SK-N-SH (cell line): ENCODE results near the gene NDUFV2. TPM values are rescaled to one million over a fixed set of nuclear protein-coding genes. Genes with fewer than 3 reads are reported as not detected.

Experiments used
- CTCF ChIA-PET: fragments of 300-600, 350-600 bp; formaldehyde crosslinking; extraction: SDS; loops from one replicate; lab custom pipeline; 2021; lab: Yijun Ruan, JAX
- POLR2A ChIA-PET: fragments of 350-600 bp; sonication (Branson Sonifier 250); formaldehyde crosslinking; extraction: SDS; loops from one replicate; lab custom pipeline; 2020; ENCODE audit warnings: antibody characterized with exemption, inconsistent platforms; lab: Yijun Ruan, JAX
- DNase-seq: peaks from one replicate; pipeline ENCODE4 v3.0.0; 2012
- H2AFZ ChIP-seq: fragments of 200-600 bp; sonication (generic); 2 replicates; pipeline ENCODE4 v1.8.1; 2016; ENCODE audit warnings: antibody characterized with exemption, mild to moderate bottlenecking, low read depth
- H3F3A ChIP-seq: fragments of 200-600 bp; sonication (generic); replicated peaks from 2 replicates; pipeline ENCODE3; 2016; ENCODE audit warnings: antibody characterized with exemption, mild to moderate bottlenecking; ENCODE audit not compliant: insufficient read depth
- H3K27ac ChIP-seq, 2 experiments: fragments of 200-500 bp in 1 of 2; fragments of 200-600 bp in 1 of 2; sonication (Bioruptor generic) in 1 of 2; sonication (generic), shearing (Covaris generic) in 1 of 2; 2 replicates each; pipeline versions ENCODE4 v1.5.1 to v1.6.1; 2014 to 2016; ENCODE audit warnings: low read depth in 2 of 2, inconsistent platforms in 1 of 2, low read length in 1 of 2, mild to moderate bottlenecking in 1 of 2, mixed read lengths in 1 of 2
- H3K27me3 ChIP-seq: fragments of 200-600 bp; sonication (generic), shearing (Covaris generic); 2 replicates; pipeline ENCODE4 v1.6.1; 2016; ENCODE audit warnings: mixed run types; ENCODE audit not compliant: insufficient read depth
- H3K36me3 ChIP-seq, 2 experiments: fragments of 200-500 bp in 1 of 2; fragments of 200-600 bp in 1 of 2; sonication (Bioruptor generic) in 1 of 2; sonication (generic) in 1 of 2; replicated peaks in 1 of 2; 2 replicates each; pipeline versions ENCODE3 to v1.5.1; 2014 to 2016; ENCODE audit warnings: low read length in 1 of 2, mild to moderate bottlenecking in 1 of 2; ENCODE audit not compliant: insufficient read depth in 2 of 2, control insufficient read depth in 1 of 2
- H3K4me1 ChIP-seq, 2 experiments: fragments of 200-500 bp in 1 of 2; fragments of 200-600 bp in 1 of 2; sonication (Bioruptor generic) in 1 of 2; sonication (generic), shearing (Covaris generic) in 1 of 2; 2 replicates each; pipeline versions ENCODE4 v1.5.1 to v1.6.1; 2014 to 2016; ENCODE audit warnings: low read depth in 1 of 2, low read length in 1 of 2, mixed run types in 1 of 2; ENCODE audit not compliant: insufficient read depth in 2 of 2, control insufficient read depth in 1 of 2
- H3K4me2 ChIP-seq: fragments of 200-600 bp; sonication (generic), shearing (Covaris generic); 2 replicates; pipeline ENCODE4 v1.6.1; 2017; ENCODE audit warnings: mixed run types
- H3K4me3 ChIP-seq, 2 experiments: fragments of 200-500 bp in 1 of 2; fragments of 200-600 bp in 1 of 2; sonication (Bioruptor generic) in 1 of 2; sonication (generic), shearing (Covaris generic) in 1 of 2; 2 replicates each; pipeline versions ENCODE4 v1.5.1 to v1.8.1; 2014 to 2016; ENCODE audit warnings: low read depth in 2 of 2, inconsistent platforms in 1 of 2, low read length in 1 of 2, mild to moderate bottlenecking in 1 of 2, mixed read lengths in 1 of 2, moderate library complexity in 1 of 2
- H3K79me2 ChIP-seq: fragments of 200-600 bp; sonication (generic); 2 replicates; pipeline ENCODE4 v1.8.1; 2017; ENCODE audit warnings: mild to moderate bottlenecking; ENCODE audit not compliant: insufficient read depth
- H3K9ac ChIP-seq: fragments of 200-600 bp; sonication (generic); 2 replicates; pipeline ENCODE4 v1.6.1; 2017; ENCODE audit warnings: mixed run types
- H3K9me2 ChIP-seq: fragments of 200-600 bp; sonication (generic); 2 replicates; pipeline ENCODE4 v1.6.1; 2017; ENCODE audit warnings: mixed run types
- H3K9me3 ChIP-seq: fragments of 200-600 bp; sonication (generic); 2 replicates; pipeline ENCODE4 v1.6.1; 2017; ENCODE audit warnings: mixed run types, mild to moderate bottlenecking, moderate library complexity
- H4K20me1 ChIP-seq: fragments of 200-600 bp; sonication (generic); 2 replicates; pipeline ENCODE4 v1.6.1; 2017; ENCODE audit warnings: mild to moderate bottlenecking, mixed run types; ENCODE audit not compliant: insufficient read depth
- CHD2 ChIP-seq: fragments of 150-350 bp; IDR thresholded peaks from 2 replicates; pipeline ENCODE4 v1.6.1; 2018; ENCODE audit warnings: low read length; ENCODE audit not compliant: partially characterized antibody
- ELF1 ChIP-seq: IDR thresholded peaks from 2 replicates; pipeline ENCODE4 v1.4.0; 2012
- FOSL2 ChIP-seq: IDR thresholded peaks from 2 replicates; pipeline ENCODE4 v1.4.0; 2012; ENCODE audit warnings: low read depth, mild to moderate bottlenecking, moderate library complexity, borderline replicate concordance
- FOXJ3 ChIP-seq: sonication (generic); formaldehyde crosslinking; IDR thresholded peaks from 2 replicates; pipeline ENCODE4 v1.5.1; 2020; ENCODE audit warnings: mild to moderate bottlenecking, missing genetic modification reagents
- GATA2 ChIP-seq: sonication (generic); formaldehyde crosslinking; IDR thresholded peaks from 2 replicates; pipeline ENCODE4 v1.5.0; 2020; ENCODE audit warnings: mild to moderate bottlenecking, missing genetic modification reagents
- IRF3 ChIP-seq: fragments of 150-350 bp; IDR thresholded peaks from 2 replicates; pipeline ENCODE4 v1.6.1; 2016; ENCODE audit warnings: mild to moderate bottlenecking, low read depth, low read length
- MAX ChIP-seq: IDR thresholded peaks from 2 replicates; pipeline ENCODE4 v1.4.0; 2012; ENCODE audit warnings: low read depth
- MEF2A ChIP-seq: IDR thresholded peaks from 2 replicates; pipeline ENCODE4 v1.4.0; 2012; ENCODE audit warnings: low read depth, borderline replicate concordance
- MXI1 ChIP-seq: IDR thresholded peaks from 2 replicates; pipeline ENCODE4 v1.6.1; 2012; ENCODE audit warnings: mild to moderate bottlenecking, low read depth, low read length, improper control_type of control experiment
- NRF1 ChIP-seq: IDR thresholded peaks from 2 replicates; pipeline ENCODE4 v1.6.1; 2012; ENCODE audit warnings: low read depth, mild to moderate bottlenecking, low read length
- PBX3 ChIP-seq: IDR thresholded peaks from 2 replicates; pipeline ENCODE4; 2012
- POLR2AphosphoS5 ChIP-seq: IDR thresholded peaks from 2 replicates; pipeline ENCODE4 v1.6.1; 2012; ENCODE audit warnings: low read depth, low read length
- RAD21 ChIP-seq: IDR thresholded peaks from 2 replicates; pipeline ENCODE4 v1.6.1; 2012; ENCODE audit warnings: mild to moderate bottlenecking, low read length
- REST ChIP-seq: IDR thresholded peaks from 2 replicates; pipeline ENCODE4 v1.6.1; 2012; ENCODE audit warnings: mild to moderate bottlenecking, low read depth, low read length, moderate library complexity
- RFX5 ChIP-seq: IDR thresholded peaks from 2 replicates; pipeline ENCODE4 v1.6.1; 2012; ENCODE audit warnings: mild to moderate bottlenecking, improper control_type of control experiment, low read length
- SIN3A ChIP-seq: IDR thresholded peaks from 2 replicates; pipeline ENCODE4 v1.6.1; 2012; ENCODE audit warnings: low read depth, mild to moderate bottlenecking, low read length, moderate library complexity, borderline replicate concordance
- SMC3 ChIP-seq: IDR thresholded peaks from 2 replicates; pipeline ENCODE4 v1.6.1; 2012; ENCODE audit warnings: low read depth, low read length, improper control_type of control experiment
- TAF1 ChIP-seq: IDR thresholded peaks from 2 replicates; pipeline ENCODE4 v1.6.1; 2012; ENCODE audit warnings: low read depth, mild to moderate bottlenecking, low read length, moderate library complexity, borderline replicate concordance
- TEAD4 ChIP-seq: IDR thresholded peaks from 2 replicates; pipeline ENCODE4 v1.4.0; 2012; ENCODE audit warnings: mild to moderate bottlenecking, borderline replicate concordance; ENCODE audit not compliant: insufficient read depth
- ZBTB33 ChIP-seq: IDR thresholded peaks from 2 replicates; pipeline ENCODE4 v1.4.0; 2012; ENCODE audit warnings: low read depth, borderline replicate concordance
- WGBS: methylation state at CpG from one replicate; pipeline ENCODE4 v1.1.6; 2017; ENCODE audit warnings: low lambda C conversion rate; 5-methylcytosine and 5-hydroxymethylcytosine counted together
- polyA plus RNA-seq, 3 experiments: library from polyadenylated mRNA; depleted of rRNA; stranded (reverse); fragments of >200 nt; gene quantifications; 2 replicates each; pipeline ENCODE4 v1.2.3, GENCODE V29; 2012

The NDUFV2 gene
- polyA plus RNA-seq, 1 of the 3 experiments (the other 2 are of a cell fraction) = 101 TPM

- TF ChIP-seq ELF1 = no peak
- TF ChIP-seq MXI1 = no peak
- TF ChIP-seq SIN3A = no peak
- TF ChIP-seq IRF3 = no peak
- TF ChIP-seq MEF2A = no peak
- TF ChIP-seq FOSL2 = no peak
- TF ChIP-seq NRF1 = no peak
- no peak for TF ChIP-seq PBX3
- no peak for TF ChIP-seq TEAD4
- no peak for TF ChIP-seq POLR2AphosphoS5
These were observed 37.9 kb downstream of the NDUFV2 start (continued) for GRCh38 chr18:9140381-9140780.

- H3F3A ChIP-seq = peaks cover 11% of the 10 kb centered on the region
- H3K9me3 ChIP-seq = no peaks in the 10 kb centered on the region
- TF ChIP-seq CHD2 = no peak
- TF ChIP-seq REST = no peak
- TF ChIP-seq MXI1 = no peak
- no peak for TF ChIP-seq TEAD4
- TF ChIP-seq RFX5 = no peak
- TF ChIP-seq ZBTB33 = no peak
- TF ChIP-seq RAD21 = no peak
- TF ChIP-seq NRF1 = no peak
- TF ChIP-seq FOXJ3 (CRISPR knock-in tag) = no peak
- no peak for TF ChIP-seq IRF3
- TF ChIP-seq MAX = no peak
- no peak for TF ChIP-seq ELF1
- no peak for TF ChIP-seq SMC3
- TF ChIP-seq TAF1 = no peak
- no peak for TF ChIP-seq POLR2AphosphoS5
- no peak for TF ChIP-seq SIN3A
- TF ChIP-seq GATA2 (CRISPR knock-in tag) = no peak
- peaks cover 0 to 3% of the 10 kb centered on the region in 2 experiments for H3K36me3 ChIP-seq
- H3K27me3 ChIP-seq = no peaks in the 10 kb centered on the region
- POLR2A ChIA-PET = no interaction called here
- H3K4me1 ChIP-seq = peaks cover 7 to 23% of the 10 kb centered on the region in 2 experiments; a peak in 3 of 4 replicates
- H3K79me2 ChIP-seq = peaks cover 83% of the 10 kb centered on the region
- H3K9me2 ChIP-seq = no peaks in the 10 kb centered on the region
- no peak overlapping the region for H3K4me2 ChIP-seq
- H2AFZ ChIP-seq = no peak overlapping the region
- peaks cover 81% of the 10 kb centered on the region for H4K20me1 ChIP-seq
- H3K27ac ChIP-seq = no peak overlapping the region
- 97% methylated on average over 2 of the region's 2 CpGs for WGBS
- no peak for DNase-seq
- no peak overlapping the region for H3K9ac ChIP-seq
- CTCF ChIA-PET = interaction anchor here (1.0 to 1.1 kb wide), 2 partner anchors 67 to 309 kb away, joined by 4 to 7 read pairs; no protein-coding TSS in a partner anchor
- no peak overlapping the region for H3K4me3 ChIP-seq
These were observed 38.5 kb downstream of the NDUFV2 start for GRCh38 chr18:9140984-9141383.
